ENCODE data around the gene IFI44L.

IFI44L gene

GRCh38 chr1:78622548-78622947 lies 2.3 kb downstream of the IFI44L start:
- H3K9me3 ChIP-seq, result no peaks in the 10 kb centered on the region
- no peaks in the 10 kb centered on the region for H3K36me3 ChIP-seq
- TF ChIP-seq CTCF (IDR thresholded peaks at IDR 0.05; ENCODE audit: low read depth, low read length), result no peak
- no peak for DNase-seq
- no peaks in the 10 kb centered on the region for H3K4me1 ChIP-seq
- H3K4me3 ChIP-seq (ENCODE audit: low read depth, low read length), result no peak overlapping the region
- no peaks in the 10 kb centered on the region for H3K27me3 ChIP-seq

GRCh38 chr1:78624035-78624434 lies 3.8 kb downstream of the IFI44L start:
- Histone ChIP-seq H3K27me3 (no peaks in the 10 kb centered on the region), H3K4me1 (no peaks in the 10 kb centered on the region), H3K9me3 (no peaks in the 10 kb centered on the region), H3K4me3 (ENCODE audit: low read depth, low read length) (no peak overlapping the region), H3K36me3 (no peaks in the 10 kb centered on the region)
- no peak for DNase-seq
- no peak for TF ChIP-seq CTCF (IDR thresholded peaks at IDR 0.05; ENCODE audit: low read depth, low read length)

- DNase-seq, result no peak
- H3K27me3 ChIP-seq, result no peaks in the 10 kb centered on the region
- TF ChIP-seq CTCF (IDR thresholded peaks at IDR 0.05; ENCODE audit: low read depth, low read length), result no peak
- H3K9me3 ChIP-seq, result no peaks in the 10 kb centered on the region
- H3K4me1 ChIP-seq, result no peaks in the 10 kb centered on the region
- no peaks in the 10 kb centered on the region for H3K36me3 ChIP-seq
- no peak overlapping the region for H3K4me3 ChIP-seq (ENCODE audit: low read depth, low read length)
Observed at GRCh38 chr1:78627321-78627720, 7.1 kb downstream of the IFI44L start.

GRCh38 chr1:78630600-78630999 lies 10.4 kb downstream of the IFI44L start:
- no peak for TF ChIP-seq CTCF (IDR thresholded peaks at IDR 0.05; ENCODE audit: low read depth, low read length)
- Histone ChIP-seq H3K27me3 (no peaks in the 10 kb centered on the region), H3K4me1 (no peaks in the 10 kb centered on the region), H3K4me3 (ENCODE audit: low read depth, low read length) (no peak overlapping the region), H3K36me3 (no peaks in the 10 kb centered on the region), H3K9me3 (no peaks in the 10 kb centered on the region)
- no peak for DNase-seq

GRCh38 chr1:78633209-78633608 lies 13.0 kb downstream of the IFI44L start:
- TF ChIP-seq CTCF (IDR thresholded peaks at IDR 0.05; ENCODE audit: low read depth, low read length), result no peak
- H3K36me3 ChIP-seq, result no peaks in the 10 kb centered on the region

GRCh38 chr1:78640462-78640861 lies 20.2 kb downstream of the IFI44L start:
- H3K4me3 ChIP-seq (ENCODE audit: low read depth, low read length), result no peak overlapping the region
- H3K4me1 ChIP-seq, result no peaks in the 10 kb centered on the region
- no peaks in the 10 kb centered on the region for H3K36me3 ChIP-seq
- TF ChIP-seq CTCF (IDR thresholded peaks at IDR 0.05; ENCODE audit: low read depth, low read length), result no peak
- H3K9me3 ChIP-seq, result no peaks in the 10 kb centered on the region
- H3K27me3 ChIP-seq, result no peaks in the 10 kb centered on the region
- no peak for DNase-seq

More at GRCh38 chr1:78633209-78633608, 13.0 kb downstream of the IFI44L start:
- no peaks in the 10 kb centered on the region for H3K4me1 ChIP-seq
- H3K4me3 ChIP-seq (ENCODE audit: low read depth, low read length), result no peak overlapping the region
- H3K27me3 ChIP-seq, result no peaks in the 10 kb centered on the region
- DNase-seq, result no peak
- H3K9me3 ChIP-seq, result no peaks in the 10 kb centered on the region
